B cell (primary cell): ENCODE measurements around the gene COL21A1. TPM values are rescaled to one million over a fixed set of nuclear protein-coding genes. Genes with fewer than 3 reads are reported as not detected.

Experiments used
- ATAC-seq: fragments of 200-7000 bp; cut with Tn5 transposase; one replicate; pipeline ENCODE4 v1.10.0; 2021; ENCODE audit warnings: low read depth, mild to moderate bottlenecking, moderate number of reproducible peaks, moderate library complexity
- CTCF ChIA-PET: fragments of 350-600 bp; sonication (Branson Sonifier 250); formaldehyde crosslinking; loops from one replicate; lab custom pipeline; 2021; ENCODE audit warnings: antibody characterized with exemption, inconsistent platforms; lab: Charles Lee
- POLR2A ChIA-PET: fragments of 350-600 bp; sonication (Branson Sonifier 250); formaldehyde crosslinking; loops from one replicate; lab custom pipeline; 2021; ENCODE audit warnings: antibody characterized with exemption; lab: Charles Lee
- DNase-seq: peaks from one replicate; pipeline ENCODE4 v3.0.0; 2013
- H2AFZ ChIP-seq: 2 replicates; pipeline ENCODE4 v1.6.1; 2012; ENCODE audit warnings: mild to moderate bottlenecking, low read depth, low read length; ENCODE audit not compliant: insufficient read depth, poor library complexity, severe bottlenecking
- H3K27ac ChIP-seq, 2 donors: 1 replicate in 1 of 2; 2 replicates in 1 of 2; pipeline ENCODE4 v1.5.1; 2012 to 2013; ENCODE audit warnings: low read length in 2 of 2, mild to moderate bottlenecking in 2 of 2, moderate library complexity in 1 of 2
- H3K27me3 ChIP-seq, 4 experiments: fragments of 200-600 bp in 1 of 4; sonication (generic) in 1 of 4; replicated peaks in 1 of 4; 1 replicate in 2 of 4; 2 replicates in 2 of 4; pipeline versions ENCODE4 v1.6.1 to v1.7.0; 2013 to 2016; ENCODE audit warnings: low read length in 3 of 4, mild to moderate bottlenecking in 2 of 4, mixed read lengths in 1 of 4, moderate library complexity in 1 of 4; ENCODE audit not compliant: insufficient read depth in 4 of 4, control insufficient read depth in 3 of 4; ENCODE audit errors: control extremely low read depth in 1 of 4
- H3K36me3 ChIP-seq, 2 experiments: replicated peaks in 1 of 2; 1 replicate in 1 of 2; 2 replicates in 1 of 2; pipeline versions ENCODE4 v1.6.1 to v1.7.1; 2013; ENCODE audit warnings: low read length in 1 of 2; ENCODE audit not compliant: insufficient read depth in 2 of 2, control insufficient read depth in 1 of 2; ENCODE audit errors: control extremely low read depth in 1 of 2, extremely low read depth in 1 of 2
- H3K4me1 ChIP-seq, 2 donors: fragments of 200-600 bp in 1 of 2; sonication (generic) in 1 of 2; 1 replicate in 1 of 2; 2 replicates in 1 of 2; pipeline versions ENCODE4 v1.5.1 to v1.6.1; 2013 to 2017; ENCODE audit warnings: low read length in 2 of 2; ENCODE audit not compliant: control insufficient read depth in 2 of 2, insufficient read depth in 2 of 2
- H3K4me2 ChIP-seq: replicated peaks from 2 replicates; pipeline ENCODE3; 2012; ENCODE audit warnings: mild to moderate bottlenecking, low read depth, low read length; ENCODE audit not compliant: poor library complexity, severe bottlenecking
- H3K4me3 ChIP-seq, 5 experiments: fragments of 200-600 bp in 1 of 5; sonication (generic) in 1 of 5; 1 replicate in 3 of 5; 2 replicates in 2 of 5; pipeline versions ENCODE4 v1.5.1 to v1.7.0; 2011 to 2016; ENCODE audit warnings: low read length in 4 of 5, mild to moderate bottlenecking in 4 of 5, low read depth in 2 of 5, control low read depth in 1 of 5, moderate library complexity in 1 of 5; ENCODE audit not compliant: insufficient read depth in 1 of 5; ENCODE audit errors: control extremely low read depth in 1 of 5, extremely low read depth in 1 of 5
- H3K79me2 ChIP-seq: fragments of 200-600 bp; sonication (generic); one replicate; pipeline ENCODE4 v1.6.0; 2016; ENCODE audit warnings: low read length; ENCODE audit not compliant: control insufficient read depth, insufficient read depth
- H3K9ac ChIP-seq: fragments of 200-600 bp; sonication (generic); 2 replicates; pipeline ENCODE4 v1.6.1; 2017; ENCODE audit warnings: mild to moderate bottlenecking, low read length, moderate library complexity
- H3K9me3 ChIP-seq, 3 donors: one replicate each; pipeline versions ENCODE4 v1.6.1 to v1.7.1; 2013; ENCODE audit warnings: low read length in 2 of 3; ENCODE audit not compliant: control insufficient read depth in 2 of 3, insufficient read depth in 1 of 3; ENCODE audit errors: control extremely low read depth in 1 of 3
- H4K20me1 ChIP-seq: 2 replicates; pipeline ENCODE4 v1.6.0; 2012; ENCODE audit warnings: mild to moderate bottlenecking, low read length; ENCODE audit not compliant: insufficient read depth, control insufficient read depth, poor library complexity, severe bottlenecking
- H3K27ac Mint-ChIP-seq: one replicate; pipeline ENCODE4 v1.8.0; 2021; ENCODE audit warnings: mixed read lengths
- H3K27me3 Mint-ChIP-seq: one replicate; pipeline ENCODE4 v1.8.0; 2021; ENCODE audit warnings: mixed read lengths
- H3K4me1 Mint-ChIP-seq: one replicate; pipeline ENCODE4 v1.8.0; 2021; ENCODE audit warnings: mixed read lengths
- H3K4me3 Mint-ChIP-seq: one replicate; pipeline ENCODE4 v1.8.0; 2021; ENCODE audit warnings: mixed read lengths
- H3K9me3 Mint-ChIP-seq: one replicate; pipeline ENCODE4 v1.8.0; 2022; ENCODE audit warnings: mixed read lengths; ENCODE audit not compliant: insufficient read depth
- CTCF ChIP-seq: fragments of 200-600 bp; IDR thresholded peaks from one replicate; pipeline ENCODE4 v1.8.0; 2022; ENCODE audit warnings: antibody characterized with exemption, mild to moderate bottlenecking
- EZH2 ChIP-seq: IDR thresholded peaks from 2 replicates; pipeline ENCODE4 v1.6.1; 2012; ENCODE audit warnings: borderline replicate concordance, low read depth, mild to moderate bottlenecking, moderate library complexity, low read length; ENCODE audit not compliant: insufficient read depth, poor library complexity, severe bottlenecking
- WGBS: methylation state at CpG from one replicate; pipeline ENCODE4 v1.1.5; 2013; ENCODE audit warnings: missing lambda C conversion rate; ENCODE audit not compliant: insufficient coverage; 5-methylcytosine and 5-hydroxymethylcytosine counted together
- intact Hi-C: fragments of 100-400 bp; cut with micrococcal nuclease; formaldehyde crosslinking; loops from one replicate; pipeline ENCODE4 v1.10.0; 2022
- polyA plus RNA-seq: library from polyadenylated mRNA; depleted of rRNA; stranded (reverse); fragments of >200 nt; gene quantifications from 2 replicates; pipeline ENCODE4 v1.2.3, GENCODE V29; 2012
- total RNA-seq, 2 donors: library from RNA; stranded (reverse); fragments of 120-200 nt in 1 of 2; gene quantifications; 1 replicate in 1 of 2; 2 replicates in 1 of 2; pipeline versions ENCODE4 v1.2.3 to v1.2.4, GENCODE V29; 2013 to 2022

The COL21A1 gene
- total and polyA plus RNA-seq, 2 donors (not counting 1 experiment from before 2014, with no cell fraction given), result not detected

- no peaks in the 10 kb centered on the region for H3K4me1 Mint-ChIP-seq
- intact Hi-C loops, result no loop called here
- no peaks in the 10 kb centered on the region for H3K9me3 Mint-ChIP-seq
- H3K27ac ChIP-seq, result no peak overlapping the region
- H3K27me3 ChIP-seq, result no peaks in the 10 kb centered on the region
- DNase-seq (no peak), ATAC-seq (no peak)
- 100% methylated on average over 1 of the region's 1 CpG for WGBS
- H3K27me3 Mint-ChIP-seq, result no peaks in the 10 kb centered on the region
- no peaks in the 10 kb centered on the region for H4K20me1 ChIP-seq
- H3K9me3 ChIP-seq, result no peaks in the 10 kb centered on the region
- no peaks in the 10 kb centered on the region for H3K36me3 ChIP-seq
- no peak overlapping the region for H3K9ac ChIP-seq
- H3K4me2 ChIP-seq, result no peak overlapping the region
- H3K79me2 ChIP-seq, result no peaks in the 10 kb centered on the region
- no peak overlapping the region for H2AFZ ChIP-seq
- no peak overlapping the region for H3K4me3 Mint-ChIP-seq
- CTCF ChIA-PET, result no interaction called here
- POLR2A ChIA-PET, result no interaction called here
- no peak for TF ChIP-seq EZH2
- no peak for TF ChIP-seq CTCF
- H3K4me3 ChIP-seq, result no peak overlapping the region
- H3K4me1 ChIP-seq, result no peaks in the 10 kb centered on the region
- no peak overlapping the region for H3K27ac Mint-ChIP-seq
Measured at GRCh38 chr6:56040889-56041301, 206.5 kb downstream of the COL21A1 start.

GRCh38 chr6:56040223-56040622 is 207.2 kb downstream of the COL21A1 start:
- H3K27ac Mint-ChIP-seq, result no peak overlapping the region
- no peaks in the 10 kb centered on the region for H3K36me3 ChIP-seq
- H3K9me3 Mint-ChIP-seq, result no peaks in the 10 kb centered on the region
- H3K9ac ChIP-seq, result no peak overlapping the region
- no peaks in the 10 kb centered on the region for H3K27me3 ChIP-seq
- no peak overlapping the region for H2AFZ ChIP-seq
- no peak overlapping the region for H3K4me3 Mint-ChIP-seq
- no peaks in the 10 kb centered on the region for H3K9me3 ChIP-seq
- WGBS, result no CpG with 5 or more reads among the region's 2 CpGs
- no peaks in the 10 kb centered on the region for H4K20me1 ChIP-seq
- no peak for TF ChIP-seq CTCF
- TF ChIP-seq EZH2, result no peak
- no peaks in the 10 kb centered on the region for H3K4me1 Mint-ChIP-seq
- ChIA-PET CTCF (no interaction called here), POLR2A (no interaction called here)
- ATAC-seq (no peak), DNase-seq (no peak)
- intact Hi-C loops, result no loop called here
- H3K4me1 ChIP-seq, result no peaks in the 10 kb centered on the region
- H3K4me2 ChIP-seq, result no peak overlapping the region
- no peak overlapping the region for H3K4me3 ChIP-seq
- no peaks in the 10 kb centered on the region for H3K27me3 Mint-ChIP-seq
- H3K27ac ChIP-seq, result no peak overlapping the region
- H3K79me2 ChIP-seq, result no peaks in the 10 kb centered on the region
